GM19467 (cell line): Measurements from ENCODE around the gene CNTN4.

Source experiments
- ATAC-seq: cut with Tn5 transposase; IDR thresholded peaks from one replicate; pipeline ENCODE4 v1.9.1; 2021; ENCODE audit warnings: mild to moderate bottlenecking, moderate library complexity; ENCODE audit not compliant: unreplicated experiment

Gene CNTN4

DNA sequence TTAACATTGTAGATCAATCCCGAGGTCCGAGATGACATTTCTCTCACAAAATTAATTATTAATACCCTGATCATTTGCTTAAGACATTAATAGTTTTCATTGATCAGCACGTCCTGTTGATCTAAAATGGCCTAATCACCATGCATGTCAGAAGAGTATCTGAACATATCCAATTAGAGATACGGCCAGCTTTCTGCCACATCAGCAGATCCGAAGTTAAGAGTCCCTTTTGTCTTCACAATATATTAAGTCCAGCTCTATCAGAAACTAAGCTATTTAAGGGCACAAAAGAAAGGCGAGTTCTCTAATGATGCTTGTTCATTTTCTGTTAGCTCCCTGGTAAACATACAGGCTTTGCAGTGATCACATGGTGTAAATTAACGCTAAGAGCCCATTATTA lies 470.3 kb downstream of the CNTN4 start:
- ATAC-seq = no peak

DNA sequence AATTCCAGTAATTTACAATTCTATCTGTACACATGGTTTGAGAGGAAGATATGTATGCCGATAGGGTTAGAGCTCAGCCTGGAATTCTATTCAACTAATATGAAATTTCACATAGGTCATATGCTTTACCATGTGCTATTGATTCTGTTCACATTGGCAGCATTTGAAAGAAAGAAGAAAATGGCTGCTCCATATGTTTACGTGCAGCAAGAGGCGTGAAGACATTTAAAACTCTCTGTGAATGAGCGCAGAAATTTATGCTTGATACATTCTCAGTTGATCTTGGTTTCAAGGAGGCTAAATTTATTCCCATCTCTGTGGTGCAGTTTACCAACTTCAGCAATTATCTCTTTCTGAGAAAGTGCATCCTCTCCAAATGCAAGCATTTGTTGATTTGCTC lies 478.9 kb downstream of the CNTN4 start:
- ATAC-seq = no peak

DNA sequence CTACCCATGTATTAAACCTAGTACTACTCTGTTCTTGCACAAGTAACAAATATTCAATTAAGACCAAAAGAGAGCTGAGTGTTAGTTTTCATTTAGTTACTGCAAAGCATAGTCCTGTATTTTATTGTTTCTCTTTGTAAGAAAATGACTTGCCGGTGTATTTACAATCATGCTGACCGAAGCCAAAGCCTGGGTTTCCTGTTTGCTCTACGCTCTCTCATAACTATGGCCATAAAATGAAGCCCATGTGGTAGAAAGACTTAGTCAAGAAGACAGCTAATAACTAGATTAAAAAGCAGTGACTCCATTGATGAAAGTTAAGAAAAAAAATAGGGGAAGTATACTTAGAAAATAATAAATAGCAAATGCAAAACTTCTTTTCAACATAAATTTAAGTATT lies 479.9 kb downstream of the CNTN4 start:
- no peak for ATAC-seq

DNA sequence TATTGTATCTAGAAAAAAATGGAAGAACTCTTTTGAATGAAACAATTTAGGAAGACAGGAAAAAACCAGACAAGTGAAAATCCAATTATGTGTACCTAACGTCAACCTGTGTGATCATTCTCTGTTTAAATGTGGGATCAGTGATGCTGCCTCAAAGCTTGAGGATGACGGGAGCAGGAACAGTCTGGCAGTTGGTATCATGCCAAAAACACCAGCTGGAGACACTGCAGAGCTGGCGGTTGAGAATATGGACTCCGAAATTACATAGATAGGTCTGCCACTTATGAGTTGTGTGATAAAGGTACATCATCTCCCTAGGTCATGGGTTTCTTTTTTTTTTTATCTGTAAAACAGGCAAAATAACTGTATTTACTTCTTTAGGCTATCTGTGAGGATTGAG lies 480.5 kb downstream of the CNTN4 start:
- ATAC-seq = no peak

DNA sequence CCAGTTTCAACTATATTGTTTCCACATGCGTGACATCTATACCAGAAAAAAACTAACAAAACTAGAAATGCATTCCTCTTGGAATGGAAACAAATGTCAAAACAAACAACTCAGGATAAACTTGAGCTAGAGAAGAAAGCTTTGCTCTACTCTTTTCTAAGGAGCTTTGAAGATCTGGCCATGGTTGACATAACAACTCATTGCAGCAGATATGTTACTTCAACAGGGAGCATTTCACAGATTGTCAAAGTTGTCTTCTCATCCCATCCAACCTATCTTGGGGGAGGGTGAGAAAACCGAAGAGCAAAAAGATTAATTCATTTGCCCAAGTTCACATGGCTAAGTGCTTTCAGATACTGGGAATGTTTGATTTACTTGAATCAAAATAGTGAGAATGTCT lies 484.4 kb downstream of the CNTN4 start:
- ATAC-seq = no peak

DNA sequence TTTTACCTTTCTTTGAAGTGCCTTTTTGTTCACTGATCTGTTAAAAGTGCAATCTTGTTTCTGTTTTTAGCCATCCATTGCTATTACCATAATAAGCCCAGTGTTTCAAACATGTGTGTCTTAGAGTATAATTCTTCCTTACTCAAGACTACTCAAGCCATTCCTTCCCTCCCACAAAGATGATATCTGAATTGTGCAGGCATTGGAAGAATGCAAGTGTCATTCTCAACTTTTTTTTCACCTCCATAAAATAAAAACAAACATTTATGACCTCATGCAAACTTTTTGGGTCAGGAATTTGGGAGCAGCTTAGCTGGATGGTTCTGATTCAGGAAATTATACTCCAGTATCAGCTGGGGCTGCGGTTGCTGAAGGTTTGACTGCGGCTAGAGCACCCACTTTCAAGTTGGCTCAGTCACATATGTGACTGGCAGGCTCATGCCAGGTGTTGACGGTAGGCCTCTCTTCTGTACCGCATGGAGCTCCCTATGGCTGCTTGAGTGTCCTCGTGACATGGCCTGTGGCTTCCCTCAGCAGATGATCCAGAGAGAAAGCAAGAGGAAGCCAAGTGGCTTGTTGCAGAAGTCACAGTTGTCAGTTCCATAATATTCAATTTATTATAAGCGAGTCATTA lies 490.8 kb downstream of the CNTN4 start:
- ATAC-seq = no peak

DNA sequence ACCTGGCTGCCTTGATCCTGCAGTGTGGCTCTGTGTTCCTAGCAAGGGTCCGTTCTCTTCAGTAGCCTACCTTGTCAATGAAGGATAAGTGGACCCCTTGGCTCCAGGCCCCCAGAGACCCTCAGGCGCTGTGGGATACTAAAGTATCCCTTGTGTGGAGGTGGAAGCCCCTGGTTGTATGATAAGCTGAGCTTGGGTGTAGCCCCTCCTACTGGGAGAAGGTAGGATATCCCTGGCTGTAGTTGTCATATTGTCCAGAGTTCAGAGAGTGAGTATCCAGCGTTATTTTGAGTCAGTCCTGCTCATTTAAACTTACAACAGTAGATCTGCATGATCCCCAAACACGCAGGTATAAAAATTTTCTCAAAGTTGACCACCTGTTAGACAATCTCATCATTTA lies 496.8 kb downstream of the CNTN4 start:
- no peak for ATAC-seq

DNA sequence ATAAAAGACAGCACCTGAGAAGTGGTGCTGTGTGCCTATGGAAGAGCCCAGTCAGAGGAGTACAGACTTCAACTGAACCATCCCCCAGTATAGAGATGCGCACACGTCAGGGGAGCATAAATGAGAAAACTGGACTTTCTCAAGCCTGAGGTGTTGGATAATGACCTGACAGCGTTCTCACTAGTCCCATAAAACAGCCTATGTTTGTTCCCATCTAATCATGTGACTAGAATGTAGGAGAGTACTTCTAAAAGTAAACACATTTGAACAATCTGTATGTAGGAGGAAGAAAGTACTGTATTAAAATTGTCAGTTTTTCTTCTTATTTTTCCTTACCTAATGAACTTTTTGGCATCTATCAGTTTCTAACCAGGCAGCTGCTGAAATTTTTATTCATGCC lies 498.9 kb downstream of the CNTN4 start:
- ATAC-seq = no peak

DNA sequence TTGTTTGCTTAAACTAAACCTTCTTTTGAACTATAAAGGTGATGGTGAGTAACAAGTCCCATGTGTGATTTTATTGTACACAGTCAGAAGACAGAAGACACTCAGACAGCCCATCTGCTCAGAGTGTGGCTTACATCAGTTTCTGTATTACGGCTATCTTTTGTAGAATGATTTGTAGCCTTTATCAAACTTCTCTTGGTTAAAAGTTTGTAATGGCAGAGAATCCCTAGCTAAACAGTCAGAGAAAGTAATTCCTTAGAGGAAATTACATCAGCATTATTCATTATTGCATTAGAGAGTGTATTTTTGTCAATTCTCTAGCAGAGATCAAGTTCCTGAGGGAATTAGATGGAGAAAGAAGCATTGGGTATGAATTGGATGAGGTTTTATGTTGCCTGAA lies 500.8 kb downstream of the CNTN4 start:
- ATAC-seq = no peak

DNA sequence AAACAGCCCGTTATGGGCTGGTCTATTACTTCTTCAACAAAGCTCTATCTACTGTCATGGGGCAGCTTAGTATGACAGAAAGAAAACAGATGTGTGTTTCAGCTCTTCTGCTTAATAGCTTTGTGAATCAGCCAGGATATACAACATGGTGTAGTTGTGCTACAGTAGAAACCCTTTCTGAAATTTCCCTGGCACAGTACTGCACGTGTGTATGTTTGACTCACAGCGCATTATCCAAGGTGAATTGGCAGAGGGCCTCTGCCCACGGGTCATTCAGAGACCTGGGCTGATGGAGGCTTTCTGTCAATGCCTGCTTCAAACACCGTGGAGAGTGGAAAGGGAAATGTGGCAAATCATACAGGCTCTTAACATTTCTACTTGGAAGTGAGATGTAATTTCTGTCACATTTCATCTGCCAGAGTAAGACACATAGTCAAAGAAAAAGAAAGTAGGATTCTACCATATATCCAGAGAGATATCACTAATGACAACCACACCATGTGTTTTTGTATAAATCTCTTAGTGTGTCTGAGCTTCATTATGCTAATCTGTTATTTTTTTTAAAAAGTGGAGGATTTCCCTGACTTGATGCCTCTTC lies 505.1 kb downstream of the CNTN4 start:
- ATAC-seq = no peak

DNA sequence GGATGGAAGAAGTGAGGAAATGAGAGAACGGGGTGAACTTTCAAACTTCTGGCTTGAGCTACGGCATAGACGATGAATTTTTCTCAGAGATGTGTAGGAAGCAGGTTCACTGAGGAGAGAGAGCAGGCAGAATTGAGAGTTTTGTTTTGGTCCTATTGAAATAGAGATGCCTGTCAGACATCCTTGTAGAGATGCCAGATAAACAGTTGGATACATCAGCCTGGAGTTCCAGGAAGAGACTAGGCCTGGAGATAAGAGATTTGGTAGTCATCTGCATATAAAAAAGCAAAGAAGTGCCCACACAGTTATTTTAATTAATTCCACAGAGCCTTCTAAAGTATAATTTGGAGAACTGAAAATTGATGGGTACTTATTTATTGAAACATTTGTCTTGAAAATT lies 515.9 kb downstream of the CNTN4 start:
- no peak for ATAC-seq

DNA sequence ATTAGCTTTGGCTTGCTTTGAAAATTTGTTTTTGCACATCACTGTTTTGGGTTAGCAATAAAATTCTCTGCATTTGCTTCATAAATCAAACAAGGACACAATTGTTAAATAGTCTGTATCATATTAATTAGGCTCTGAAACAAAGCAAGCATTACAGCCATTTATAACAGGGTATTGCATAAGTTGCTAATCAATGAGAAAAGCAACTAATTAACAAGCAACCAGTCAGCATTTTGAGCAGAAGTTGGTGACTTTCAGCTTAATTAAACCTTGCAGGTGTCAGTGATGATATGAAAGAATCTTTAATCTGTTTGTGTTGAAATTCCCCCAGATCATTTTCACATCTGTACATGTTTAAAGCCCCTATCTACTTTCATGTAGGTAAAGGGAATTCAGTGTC lies 516.4 kb downstream of the CNTN4 start:
- ATAC-seq = no peak

DNA sequence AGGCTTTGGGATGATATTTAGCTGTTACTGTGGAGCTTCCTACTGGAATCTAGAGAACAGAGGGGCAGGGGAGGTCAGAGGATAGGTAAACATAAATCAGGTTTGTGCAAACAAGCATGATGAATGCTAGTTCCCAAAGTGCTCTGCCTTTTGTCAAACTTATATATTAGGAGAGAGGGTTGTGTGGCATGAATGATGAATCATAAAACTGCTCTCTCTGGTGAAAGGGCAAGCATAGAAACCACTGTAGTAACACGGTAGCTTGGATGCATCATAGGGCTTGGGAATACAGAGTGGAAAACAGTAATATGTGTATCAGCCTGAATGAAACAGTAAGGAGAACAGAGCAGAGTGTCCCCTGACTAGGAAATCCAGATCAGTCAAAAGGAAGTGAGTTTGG lies 524.8 kb downstream of the CNTN4 start:
- ATAC-seq = no peak

DNA sequence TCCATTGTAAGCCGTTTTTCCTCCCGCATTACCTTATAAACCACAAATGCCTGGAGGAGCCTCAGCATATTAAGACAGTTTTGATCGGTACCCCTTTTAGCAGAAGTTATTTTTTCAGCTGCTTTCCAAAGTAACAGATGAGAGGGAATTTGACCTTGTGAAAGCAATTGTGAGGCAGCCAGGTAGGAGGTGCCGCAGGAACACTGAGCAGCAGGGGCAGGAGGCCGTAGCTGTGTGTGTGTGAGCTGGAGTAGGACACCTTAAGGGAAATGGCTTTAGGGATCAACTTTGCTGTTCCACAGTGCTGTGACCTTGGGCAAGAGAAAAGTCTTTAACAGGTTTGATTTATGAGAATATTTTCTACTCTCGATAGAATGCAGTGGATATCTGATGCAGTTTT lies 529.5 kb downstream of the CNTN4 start:
- no peak for ATAC-seq

DNA sequence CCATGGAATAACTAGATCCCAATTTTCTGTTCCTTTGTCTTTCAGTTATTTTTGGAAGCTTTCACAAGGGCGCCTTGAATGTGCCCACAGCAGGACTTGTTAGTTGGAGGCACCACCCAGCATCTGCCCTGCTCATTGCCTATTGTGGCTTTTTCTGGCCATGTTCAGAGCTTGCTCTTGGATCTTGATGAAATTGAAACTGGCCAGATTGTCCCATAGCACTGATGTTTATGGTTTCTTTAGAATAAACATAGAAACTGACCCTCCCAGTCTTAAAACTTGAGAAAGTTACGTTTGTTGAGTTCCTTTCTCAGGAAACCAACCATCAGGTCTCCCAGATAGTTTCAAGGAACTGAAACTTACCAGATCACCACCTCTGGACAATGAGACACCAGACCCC lies 536.8 kb downstream of the CNTN4 start:
- no peak for ATAC-seq

DNA sequence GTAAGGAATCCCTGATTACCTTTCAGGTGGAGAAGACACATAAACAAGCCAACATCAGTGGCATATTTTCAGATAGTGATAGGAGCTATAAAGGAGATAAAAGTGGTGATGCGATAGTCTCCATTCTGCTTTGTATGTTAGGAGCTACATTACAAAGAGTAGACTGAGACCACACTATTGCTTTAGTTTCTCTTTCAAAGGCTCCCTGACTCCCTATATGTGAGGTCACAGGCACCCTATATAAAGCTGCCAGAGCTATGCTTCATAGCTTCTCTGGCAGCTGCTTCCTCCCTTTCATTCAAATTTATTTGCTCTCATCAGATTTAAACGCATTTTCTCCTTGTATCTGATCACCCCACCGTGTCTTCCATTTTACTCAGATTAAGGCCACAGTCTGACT lies 544.9 kb downstream of the CNTN4 start:
- ATAC-seq = no peak

DNA sequence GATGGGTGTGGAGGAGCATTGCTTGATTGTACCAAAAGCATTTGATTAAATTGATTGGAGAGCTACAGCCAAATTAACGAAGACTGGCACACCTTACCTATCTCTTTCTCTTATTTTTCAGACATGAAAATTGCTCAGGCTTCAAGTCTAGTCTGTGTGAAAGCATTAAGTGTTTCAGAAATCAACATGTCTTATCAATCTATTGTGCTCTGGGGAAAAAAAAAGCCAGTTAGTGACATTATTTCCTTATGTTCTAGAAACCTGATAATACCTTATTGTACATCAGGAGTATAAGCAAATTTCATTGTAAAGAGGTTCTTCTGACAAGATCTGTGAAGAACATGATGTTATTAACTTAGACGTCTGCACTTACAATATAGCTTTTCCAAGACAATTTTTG lies 546.3 kb downstream of the CNTN4 start:
- no peak for ATAC-seq

DNA sequence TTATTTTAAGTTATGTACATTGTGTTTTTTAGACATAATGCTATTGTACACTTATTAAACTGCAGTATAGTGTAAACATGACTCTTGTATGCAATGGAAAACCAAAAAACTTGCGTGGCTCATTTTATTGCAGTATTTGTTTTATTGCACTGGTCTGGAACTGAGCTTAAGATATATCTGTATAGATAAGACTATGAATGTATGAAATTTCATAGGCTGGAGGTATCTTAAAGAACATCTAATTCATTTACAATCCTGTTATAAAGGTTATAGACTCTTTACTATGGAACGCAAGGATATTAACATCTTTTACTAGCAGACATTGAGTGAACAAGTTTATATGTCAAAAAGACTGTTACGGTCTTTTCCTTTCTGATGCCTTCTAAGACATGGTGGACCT lies 552.1 kb downstream of the CNTN4 start:
- ATAC-seq = no peak

DNA sequence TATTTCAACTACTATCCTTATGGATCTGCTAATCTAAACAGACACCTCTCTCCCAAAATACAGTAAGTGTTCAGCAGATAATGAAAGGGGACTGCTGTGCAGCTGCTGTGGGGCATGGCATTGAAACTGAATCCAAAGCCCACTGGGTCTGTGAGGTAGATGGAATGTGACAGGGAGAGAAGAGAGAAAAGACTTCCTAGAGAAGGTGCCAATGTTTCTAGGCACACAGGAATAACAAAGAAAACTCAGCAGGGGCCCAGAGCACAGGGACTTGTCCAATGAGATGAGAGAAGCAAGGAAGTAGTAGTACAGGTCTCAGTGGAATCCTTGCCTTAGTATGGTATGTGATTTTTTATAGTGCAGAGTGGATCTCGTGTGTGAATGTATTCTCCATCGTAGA lies 553.7 kb downstream of the CNTN4 start:
- ATAC-seq = no peak

DNA sequence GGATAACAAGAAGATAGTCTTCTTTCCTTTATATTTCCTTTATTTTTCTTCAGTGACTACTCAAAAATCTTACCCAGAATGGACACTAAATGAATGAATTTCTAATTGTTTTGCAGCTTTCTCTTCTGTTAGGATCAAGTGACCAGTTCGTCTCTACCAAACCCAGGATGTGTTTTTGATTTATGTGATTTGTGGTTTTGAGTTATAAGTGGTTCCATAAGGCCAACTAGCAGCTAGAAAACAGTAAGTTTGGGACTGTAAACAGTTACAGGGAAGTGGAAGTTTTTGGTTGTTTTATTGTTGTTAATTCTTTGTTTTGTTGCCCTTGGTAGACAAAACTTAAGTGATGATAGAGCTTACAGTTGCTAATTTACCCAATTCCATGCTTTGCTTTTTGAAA lies 555.0 kb downstream of the CNTN4 start:
- no peak for ATAC-seq

DNA sequence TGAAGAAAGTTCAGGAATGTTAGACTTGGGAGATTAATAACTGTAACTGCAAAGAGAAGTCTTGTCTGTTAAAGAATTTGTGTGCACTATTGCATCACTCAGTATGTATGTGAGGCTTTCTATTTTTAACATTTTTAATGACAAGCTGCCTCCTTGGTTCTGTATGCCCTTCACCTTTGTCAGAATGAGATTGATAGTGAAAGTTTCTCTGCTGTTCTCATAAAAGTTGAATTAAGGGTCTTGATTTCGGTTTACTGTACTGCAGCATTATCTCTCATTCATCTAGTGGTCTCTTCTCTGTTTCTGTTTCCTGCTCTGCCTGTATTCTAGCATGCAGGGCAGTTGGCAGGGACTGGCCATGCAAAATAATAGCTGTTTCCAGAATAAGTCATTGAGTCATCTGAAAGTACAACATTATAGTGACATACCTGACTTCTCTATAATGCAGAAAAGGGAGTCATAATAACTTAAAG lies 556.6 kb downstream of the CNTN4 start:
- no peak for ATAC-seq

DNA sequence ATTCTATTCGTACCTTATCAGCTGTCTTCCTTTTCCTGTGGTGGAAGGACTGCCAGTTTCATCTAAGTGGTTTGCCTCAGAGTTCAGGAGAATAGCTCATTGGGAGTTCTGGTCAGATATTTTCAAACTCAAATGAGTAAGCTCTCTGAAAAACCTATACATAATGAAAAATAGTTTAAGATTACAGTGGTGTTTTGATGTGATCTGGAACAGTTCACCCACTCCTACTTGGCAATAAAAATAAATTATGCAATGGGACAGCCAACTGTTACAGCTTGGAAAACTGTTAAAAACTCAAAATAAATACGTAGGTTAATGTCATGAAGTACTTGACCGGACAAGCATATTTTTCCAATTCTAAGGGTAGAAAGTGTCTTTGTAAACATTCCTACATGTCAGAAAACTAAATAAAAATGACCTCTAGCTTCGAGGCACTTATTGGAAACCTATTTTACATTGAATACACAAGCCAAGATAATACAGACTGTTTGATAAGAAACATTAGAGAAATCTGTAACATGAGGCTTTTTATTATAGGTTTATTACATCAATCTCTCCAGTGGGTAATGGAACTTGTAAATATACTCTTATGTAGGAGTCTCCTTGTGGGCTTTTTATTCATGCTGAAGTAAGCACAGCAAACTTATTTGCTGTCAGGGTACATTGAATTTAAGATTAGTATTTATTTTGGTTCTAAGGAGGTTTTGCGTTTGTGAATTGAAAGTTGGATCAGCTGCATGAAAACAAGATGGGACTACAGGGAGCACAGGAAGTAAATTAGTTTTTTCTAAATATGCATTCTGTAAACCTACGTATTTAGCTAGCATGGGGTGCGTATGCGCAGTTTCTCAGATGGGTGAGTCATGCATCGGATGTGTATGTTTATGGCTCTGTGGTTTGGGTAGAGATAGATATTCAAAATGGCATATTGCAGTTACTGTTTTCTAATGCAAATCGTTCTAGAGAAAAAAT lies 558.4 kb downstream of the CNTN4 start:
- ATAC-seq = no peak
